H9 (cell line): ENCODE results near the gene PLEKHA1. TPM values are rescaled to one million over a fixed set of nuclear protein-coding genes. Genes with fewer than 3 reads are reported as not detected.

ENCODE experiments used
- DNase-seq: peaks from one replicate; pipeline ENCODE4 v3.0.0-alpha.2; 2017
- H2AFZ ChIP-seq: one replicate; pipeline ENCODE4 v1.6.1; 2013; ENCODE audit warnings: mild to moderate bottlenecking, low read length, control low read depth, moderate library complexity
- H2AK5ac ChIP-seq: 2 replicates; pipeline ENCODE4 v1.6.1; 2013; ENCODE audit warnings: low read length, control low read depth, mixed read lengths; ENCODE audit not compliant: insufficient read length
- H2BK120ac ChIP-seq: one replicate; pipeline ENCODE4 v1.6.1; 2013; ENCODE audit warnings: low read depth, mild to moderate bottlenecking, low read length, control low read depth, inconsistent platforms; ENCODE audit not compliant: poor library complexity, severe bottlenecking
- H2BK12ac ChIP-seq: 2 replicates; pipeline ENCODE4 v1.6.1; 2013; ENCODE audit warnings: low read length, control low read depth, mixed read lengths, low read depth; ENCODE audit not compliant: insufficient read length
- H2BK15ac ChIP-seq: 2 replicates; pipeline ENCODE4 v1.6.1; 2013; ENCODE audit warnings: low read depth, low read length, control low read depth
- H2BK20ac ChIP-seq: one replicate; pipeline ENCODE4 v1.6.1; 2013; ENCODE audit warnings: low read depth, mild to moderate bottlenecking, low read length, control low read depth, inconsistent platforms; ENCODE audit not compliant: poor library complexity, severe bottlenecking
- H2BK5ac ChIP-seq: 2 replicates; pipeline ENCODE4 v1.6.1; 2013; ENCODE audit warnings: low read length, control low read depth, mixed read lengths; ENCODE audit not compliant: insufficient read length
- H3K14ac ChIP-seq: 2 replicates; pipeline ENCODE4 v1.6.1; 2013; ENCODE audit warnings: low read length, control low read depth; ENCODE audit not compliant: insufficient read depth
- H3K18ac ChIP-seq: 2 replicates; pipeline ENCODE4 v1.6.1; 2013; ENCODE audit warnings: low read depth, mild to moderate bottlenecking, mixed read lengths, low read length, control low read depth; ENCODE audit not compliant: insufficient read length
- H3K23ac ChIP-seq: 2 replicates; pipeline ENCODE4 v1.6.1; 2013; ENCODE audit warnings: low read length, control low read depth, mixed read lengths, low read depth; ENCODE audit not compliant: insufficient read length
- H3K23me2 ChIP-seq: 2 replicates; pipeline ENCODE4 v1.6.1; 2013; ENCODE audit warnings: low read depth, mild to moderate bottlenecking, mixed read lengths, low read length, control low read depth; ENCODE audit not compliant: insufficient read length, poor library complexity, severe bottlenecking
- H3K27ac ChIP-seq: 2 replicates; pipeline ENCODE4 v1.5.1; 2013; ENCODE audit warnings: low read length, control low read depth, mixed read lengths, low read depth; ENCODE audit not compliant: insufficient read length
- H3K27me3 ChIP-seq: 2 replicates; pipeline ENCODE4 v1.6.1; 2013; ENCODE audit warnings: low read length, control low read depth, inconsistent platforms; ENCODE audit not compliant: insufficient read depth
- H3K4ac ChIP-seq: 2 replicates; pipeline ENCODE4 v1.6.1; 2013; ENCODE audit warnings: low read depth, mild to moderate bottlenecking, control low read depth, inconsistent platforms, low read length, moderate library complexity
- H3K4me1 ChIP-seq: 2 replicates; pipeline ENCODE4 v1.6.1; 2013; ENCODE audit warnings: low read length, control low read depth, inconsistent platforms; ENCODE audit not compliant: insufficient read depth
- H3K4me2 ChIP-seq: 2 replicates; pipeline ENCODE4 v1.6.1; 2013; ENCODE audit warnings: low read length, control low read depth, mixed read lengths; ENCODE audit not compliant: insufficient read length, insufficient read depth
- H3K56ac ChIP-seq: 2 replicates; pipeline ENCODE4 v1.6.1; 2013; ENCODE audit warnings: low read depth, mild to moderate bottlenecking, mixed read lengths, low read length, control low read depth; ENCODE audit not compliant: insufficient read length
- H3K79me1 ChIP-seq: 2 replicates; pipeline ENCODE4 v1.6.1; 2013; ENCODE audit warnings: low read depth, mild to moderate bottlenecking, moderate library complexity, low read length, control low read depth, inconsistent platforms; ENCODE audit not compliant: insufficient read depth, poor library complexity, severe bottlenecking
- H3K79me2 ChIP-seq: 2 replicates; pipeline ENCODE4 v1.6.1; 2013; ENCODE audit warnings: low read length, control low read depth, inconsistent platforms; ENCODE audit not compliant: insufficient read depth
- H3K9ac ChIP-seq: 2 replicates; pipeline ENCODE4 v1.6.1; 2013; ENCODE audit warnings: low read length, control low read depth, mixed read lengths; ENCODE audit not compliant: insufficient read length; ENCODE audit errors: extremely low read depth
- H3K9me3 ChIP-seq: one replicate; pipeline ENCODE4 v1.6.1; 2013; ENCODE audit warnings: low read depth, low read length, inconsistent platforms; ENCODE audit not compliant: control insufficient read depth
- H3T11ph ChIP-seq: one replicate; pipeline ENCODE4 v1.6.1; 2013; ENCODE audit warnings: mild to moderate bottlenecking, low read length, control low read depth, inconsistent platforms
- H4K20me1 ChIP-seq: one replicate; pipeline ENCODE4 v1.6.1; 2013; ENCODE audit not compliant: control insufficient read depth, insufficient read length, insufficient read depth
- H4K5ac ChIP-seq: 2 replicates; pipeline ENCODE4 v1.6.1; 2013; ENCODE audit warnings: low read depth, mild to moderate bottlenecking, mixed read lengths, low read length, control low read depth; ENCODE audit not compliant: insufficient read length
- H4K8ac ChIP-seq: replicated peaks from 2 replicates; pipeline ENCODE4 v1.6.1; 2013; ENCODE audit warnings: low read length, control low read depth, mixed read lengths, low read depth; ENCODE audit not compliant: insufficient read length
- H4K91ac ChIP-seq: 2 replicates; pipeline ENCODE4 v1.6.1; 2013; ENCODE audit warnings: low read depth, mild to moderate bottlenecking, moderate library complexity, mixed read lengths, low read length, control low read depth; ENCODE audit not compliant: insufficient read length
- H3K27ac Mint-ChIP-seq, 3 experiments: 2 replicates in 2 of 3; 3 replicates in 1 of 3; pipeline ENCODE4 v1.8.0; 2020 to 2021; ENCODE audit warnings: mixed read lengths in 3 of 3, mild to moderate bottlenecking in 1 of 3, moderate library complexity in 1 of 3
- H3K27me3 Mint-ChIP-seq: 2 replicates; pipeline ENCODE4 v1.8.0; 2021; ENCODE audit warnings: low read depth, mild to moderate bottlenecking, moderate library complexity, mixed read lengths
- H3K36me3 Mint-ChIP-seq, 3 experiments: 2 replicates in 2 of 3; 3 replicates in 1 of 3; pipeline ENCODE4 v1.8.0; 2020 to 2021; ENCODE audit warnings: low read depth in 3 of 3, mixed read lengths in 3 of 3; ENCODE audit not compliant: insufficient read depth in 1 of 3
- H3K4me1 Mint-ChIP-seq, 2 experiments: 2 replicates each; pipeline ENCODE4 v1.8.0; 2020; ENCODE audit warnings: mixed read lengths in 2 of 2
- H3K4me3 Mint-ChIP-seq, 2 experiments: 2 replicates in 1 of 2; 3 replicates in 1 of 2; pipeline ENCODE4 v1.8.0; 2020 to 2021; ENCODE audit warnings: mild to moderate bottlenecking in 2 of 2, mixed read lengths in 2 of 2, moderate library complexity in 1 of 2
- H3K9me3 Mint-ChIP-seq, 2 experiments: 2 replicates in 1 of 2; 3 replicates in 1 of 2; pipeline ENCODE4 v1.8.0; 2020; ENCODE audit warnings: mild to moderate bottlenecking in 2 of 2, mixed read lengths in 2 of 2, moderate library complexity in 1 of 2
- whole genome bisulfite sequencing: extraction: QIAGEN DNeasy Blood & Tissue Kit; methylation state at CpG from one replicate; pipeline ENCODE4 v1.1.7; 2013; ENCODE audit warnings: missing lambda C conversion rate, low lambda C conversion rate, mixed read lengths; ENCODE audit not compliant: insufficient read length; ENCODE audit errors: extremely low coverage; 5-methylcytosine and 5-hydroxymethylcytosine counted together
- total RNA-seq: library from RNA; stranded (reverse); gene quantifications from 2 replicates; pipeline ENCODE4 v1.2.1, GENCODE V29; 2021
- TF ChIP-seq, protein P1 (sequence below): fragments of 200-600 bp; sonication (generic); conservative IDR thresholded peaks from 3 replicates; pipeline ENCODE4 v1.8.0; 2021; ENCODE audit warnings: antibody characterized with exemption, mild to moderate bottlenecking

The PLEKHA1 gene
- total RNA-seq, 1 experiment from 2014 or later: 32.7 TPM

DNA sequence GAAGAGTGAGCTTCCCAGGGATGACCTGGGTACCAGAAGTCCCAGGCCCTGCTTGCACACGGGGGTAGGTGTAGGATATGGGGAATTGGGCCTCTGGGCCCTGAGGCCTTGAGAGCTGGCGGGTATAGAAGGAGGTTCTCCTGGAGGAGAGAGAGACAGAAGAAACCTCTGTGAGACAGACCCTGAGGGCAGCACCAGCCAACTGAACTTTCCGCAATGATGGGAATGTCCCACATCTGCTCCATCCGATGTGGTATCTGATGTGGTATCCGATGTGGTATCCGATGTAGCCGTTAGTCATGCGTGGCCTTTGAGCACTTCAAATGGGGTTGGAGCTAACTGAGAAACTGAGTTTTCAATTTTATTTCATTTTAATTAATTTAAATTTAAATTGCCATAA, 30.6 kb upstream of the PLEKHA1 start:
- Histone ChIP-seq H2AK5ac (no peak overlapping the region), H2BK12ac (no peak overlapping the region), H4K5ac (no peak overlapping the region), H4K8ac (no peak overlapping the region), H2BK120ac (no peak overlapping the region), H4K91ac (no peak overlapping the region), H3K9ac (no peak overlapping the region), H3K23me2 (no peaks in the 10 kb centered on the region), H3K79me1 (no peaks in the 10 kb centered on the region), H3K4me2 (no peak overlapping the region), H2BK15ac (no peak overlapping the region), H2BK5ac (no peak overlapping the region), H3K18ac (no peak overlapping the region), H3K56ac (no peak overlapping the region), H3K4ac (no peak overlapping the region), H3K23ac (no peak overlapping the region), H3T11ph (no peak overlapping the region), H3K27me3 (no peaks in the 10 kb centered on the region), H3K79me2 (no peaks in the 10 kb centered on the region), H2AFZ (no peak overlapping the region), H3K14ac (no peak overlapping the region), H3K4me1 (peaks cover 4% of the 10 kb centered on the region; the same call in 1 of the 2 replicates), H3K27ac (no peak overlapping the region), H2BK20ac (no peak overlapping the region), H4K20me1 (no peaks in the 10 kb centered on the region), H3K9me3 (peaks cover 11% of the 10 kb centered on the region)
- peaks cover 49 to 54% of the 10 kb centered on the region in 2 experiments for H3K4me1 Mint-ChIP-seq
- peaks cover 32 to 37% of the 10 kb centered on the region in 2 experiments for H3K9me3 Mint-ChIP-seq
- peak overlapping the region in 1 of 3 experiments; percentile 74; a peak in 1 of 7 replicates for H3K27ac Mint-ChIP-seq
- DNase-seq: no peak
- TF ChIP-seq, protein P1, sequence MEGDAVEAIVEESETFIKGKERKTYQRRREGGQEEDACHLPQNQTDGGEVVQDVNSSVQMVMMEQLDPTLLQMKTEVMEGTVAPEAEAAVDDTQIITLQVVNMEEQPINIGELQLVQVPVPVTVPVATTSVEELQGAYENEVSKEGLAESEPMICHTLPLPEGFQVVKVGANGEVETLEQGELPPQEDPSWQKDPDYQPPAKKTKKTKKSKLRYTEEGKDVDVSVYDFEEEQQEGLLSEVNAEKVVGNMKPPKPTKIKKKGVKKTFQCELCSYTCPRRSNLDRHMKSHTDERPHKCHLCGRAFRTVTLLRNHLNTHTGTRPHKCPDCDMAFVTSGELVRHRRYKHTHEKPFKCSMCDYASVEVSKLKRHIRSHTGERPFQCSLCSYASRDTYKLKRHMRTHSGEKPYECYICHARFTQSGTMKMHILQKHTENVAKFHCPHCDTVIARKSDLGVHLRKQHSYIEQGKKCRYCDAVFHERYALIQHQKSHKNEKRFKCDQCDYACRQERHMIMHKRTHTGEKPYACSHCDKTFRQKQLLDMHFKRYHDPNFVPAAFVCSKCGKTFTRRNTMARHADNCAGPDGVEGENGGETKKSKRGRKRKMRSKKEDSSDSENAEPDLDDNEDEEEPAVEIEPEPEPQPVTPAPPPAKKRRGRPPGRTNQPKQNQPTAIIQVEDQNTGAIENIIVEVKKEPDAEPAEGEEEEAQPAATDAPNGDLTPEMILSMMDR: no peak
- H3K36me3 Mint-ChIP-seq: peaks cover 16 to 29% (median 25%) of the 10 kb centered on the region in 3 experiments
- WGBS: no CpG with 5 or more reads among the region's 8 CpGs
- H3K4me3 Mint-ChIP-seq: no peak overlapping the region
- H3K27me3 Mint-ChIP-seq: peaks cover 11% of the 10 kb centered on the region
